ENCODE data around the gene HSPE1.
"Not testable (repeated sequence)": the region's sequence is repeated elsewhere in the genome, so short reads cannot be mapped to it uniquely, and the experiment has no call there.

HSPE1 gene

DNA sequence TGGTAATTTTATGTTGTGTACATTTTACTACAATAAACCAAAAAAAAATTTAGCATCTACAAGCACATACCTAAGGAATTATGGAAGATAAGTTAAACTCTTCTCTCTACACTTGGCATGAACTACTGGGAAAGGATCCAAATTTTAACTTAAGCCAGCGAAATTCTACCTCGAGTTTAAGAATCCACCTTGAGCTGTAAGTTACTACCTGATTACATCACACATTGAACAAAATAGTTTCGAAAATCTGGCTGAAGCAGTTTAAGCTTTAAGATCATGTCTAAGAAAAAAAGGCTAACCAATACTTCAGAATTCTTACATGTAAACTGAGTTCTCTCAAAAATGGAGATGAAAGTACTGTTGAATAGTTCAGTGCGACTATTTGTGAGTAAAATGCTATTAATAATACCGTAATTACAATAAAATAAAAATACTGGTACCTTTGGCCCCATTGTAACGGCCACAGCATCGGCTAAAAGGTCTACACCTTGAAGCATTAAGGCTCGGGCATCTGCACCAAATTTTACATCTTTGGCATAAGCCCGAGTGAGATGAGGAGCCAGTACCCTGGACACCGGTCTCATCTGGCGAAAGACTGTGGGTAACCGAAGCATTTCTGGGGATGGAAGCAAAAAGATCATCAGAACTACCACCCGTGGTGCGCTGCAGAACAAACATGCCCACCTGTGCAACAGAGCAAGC lies 1.8 kb upstream of the HSPE1 start:
- no peak for DNase-seq (ENCODE audit: extremely low read depth in 1 of 2, low read depth in 1 of 2)

DNA sequence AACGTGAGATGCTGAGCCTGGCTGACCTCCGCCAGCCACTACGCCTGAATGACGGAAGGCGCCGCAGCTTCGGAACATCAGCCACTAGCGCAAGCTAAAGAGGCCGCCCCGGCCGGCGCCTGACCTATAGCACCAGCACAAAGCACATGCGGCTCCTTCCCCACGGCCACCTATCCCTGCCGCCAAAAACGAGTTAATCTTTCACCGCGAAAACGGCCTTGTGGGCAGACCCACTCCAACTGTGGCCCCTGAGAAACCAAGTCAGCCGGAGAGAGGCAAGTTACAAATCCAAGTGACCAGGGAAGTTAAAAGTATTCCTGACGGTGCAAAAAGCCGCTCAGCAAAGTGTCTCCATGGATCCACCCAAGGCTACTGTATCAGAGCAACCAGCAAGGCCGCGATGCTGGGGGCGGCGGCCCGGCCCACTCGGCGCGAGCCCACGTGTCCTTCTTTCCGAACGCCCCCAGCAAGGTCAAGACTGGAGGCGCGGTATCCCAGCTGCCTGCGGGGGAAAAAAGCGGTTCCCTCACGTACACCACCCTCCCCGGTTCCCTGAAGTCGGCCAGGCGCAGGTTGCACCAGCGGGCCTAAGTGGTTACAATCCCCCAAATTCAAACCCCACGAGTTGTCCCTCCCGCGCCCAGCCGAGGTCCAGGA lies 1.1 kb upstream of the HSPE1 start:
- DNase-seq (ENCODE audit: extremely low read depth in 1 of 2, low read depth in 1 of 2): peak in 1 of 2 donors; percentile 39

DNA sequence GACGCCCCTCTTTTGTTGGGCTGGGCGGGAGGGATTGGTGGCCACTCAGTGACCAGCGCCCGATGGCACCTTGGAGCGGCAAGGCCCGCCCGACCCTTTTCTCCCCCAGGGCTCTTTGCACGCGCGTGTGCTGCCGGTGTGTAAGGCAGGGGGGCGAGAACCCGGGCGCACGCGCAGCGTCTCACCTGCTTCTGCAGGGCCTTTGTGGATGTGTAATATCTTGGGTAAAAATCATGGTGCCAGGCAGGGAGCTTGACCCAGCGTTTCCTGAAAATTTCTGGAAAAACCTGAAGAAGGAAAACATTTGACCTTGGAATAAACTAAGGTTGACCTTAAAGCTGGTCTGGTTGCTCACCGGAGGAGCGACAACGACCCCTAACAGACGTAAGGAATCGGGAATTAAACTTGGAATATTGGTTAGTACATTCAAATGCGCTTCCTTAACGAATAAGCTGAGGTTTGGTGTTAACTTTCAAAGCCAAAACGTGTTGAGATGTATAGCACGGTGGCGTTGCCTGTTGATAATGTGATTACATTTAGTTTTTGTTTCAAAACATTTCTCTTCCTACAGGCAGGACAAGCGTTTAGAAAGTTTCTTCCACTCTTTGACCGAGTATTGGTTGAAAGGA lies 438 bp downstream of the HSPE1 start:
- no peak for DNase-seq (ENCODE audit: extremely low read depth in 1 of 2, low read depth in 1 of 2)

DNA sequence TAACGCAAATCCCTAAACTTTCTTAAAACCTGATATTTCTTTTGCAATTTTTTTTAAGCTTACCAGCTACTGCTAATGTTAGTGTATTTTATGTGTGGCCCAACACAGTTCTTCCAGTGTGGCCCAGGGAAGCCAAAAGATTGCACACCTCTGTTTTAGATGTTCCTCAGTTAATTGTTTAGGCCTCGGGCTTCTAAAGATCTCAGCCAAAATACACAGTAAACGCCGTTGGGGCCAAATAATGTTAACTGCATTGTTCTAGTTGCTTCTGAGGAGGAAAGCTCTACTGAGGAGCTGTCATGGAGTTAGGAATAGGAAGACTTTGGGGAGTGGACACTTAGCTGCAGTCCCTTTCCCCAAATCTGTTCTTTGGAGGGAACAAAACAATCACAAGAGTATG lies 2.0 kb downstream of the HSPE1 start:
- no peak for DNase-seq (ENCODE audit: extremely low read depth in 1 of 2, low read depth in 1 of 2)

DNA sequence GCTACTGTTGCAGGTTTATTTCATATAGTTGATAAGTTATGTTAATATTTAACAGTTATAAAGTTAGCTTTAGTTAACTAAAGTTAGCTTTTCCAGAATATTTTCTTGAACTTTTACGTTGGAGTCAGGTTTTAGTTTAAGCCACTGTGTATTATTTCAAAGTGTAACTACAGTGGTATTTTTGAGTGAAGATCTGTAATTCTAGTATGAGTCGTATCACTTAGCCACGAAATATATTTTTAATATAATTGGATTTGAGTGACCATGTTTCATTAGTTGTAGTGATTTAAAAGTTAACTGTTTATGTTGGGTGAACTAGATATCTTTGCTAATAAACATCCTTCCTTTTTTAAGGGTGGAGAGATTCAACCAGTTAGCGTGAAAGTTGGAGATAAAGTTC lies 2.5 kb downstream of the HSPE1 start:
- DNase-seq (ENCODE audit: extremely low read depth in 1 of 2, low read depth in 1 of 2): no peak

DNA sequence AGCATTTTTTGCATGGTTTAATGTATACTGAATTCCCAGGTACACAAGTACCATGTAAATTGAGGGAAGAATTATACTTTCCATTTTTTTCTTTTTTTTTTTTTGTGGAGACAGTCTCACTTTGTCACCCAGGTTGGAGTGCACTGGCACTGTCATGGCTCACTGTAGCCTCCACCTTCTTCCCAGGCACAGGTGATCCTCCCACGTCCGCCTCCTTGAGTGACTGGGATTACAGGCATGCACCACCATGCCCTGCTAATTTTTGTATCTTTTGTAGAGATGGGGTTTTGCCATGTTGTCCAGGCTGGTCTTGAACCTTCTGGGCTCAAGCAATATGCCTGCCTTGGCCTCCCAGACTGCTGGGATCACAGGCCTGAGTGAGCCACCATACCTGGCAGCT lies 3.8 kb downstream of the HSPE1 start:
- DNase-seq (ENCODE audit: extremely low read depth in 1 of 2, low read depth in 1 of 2): no peak

DNA sequence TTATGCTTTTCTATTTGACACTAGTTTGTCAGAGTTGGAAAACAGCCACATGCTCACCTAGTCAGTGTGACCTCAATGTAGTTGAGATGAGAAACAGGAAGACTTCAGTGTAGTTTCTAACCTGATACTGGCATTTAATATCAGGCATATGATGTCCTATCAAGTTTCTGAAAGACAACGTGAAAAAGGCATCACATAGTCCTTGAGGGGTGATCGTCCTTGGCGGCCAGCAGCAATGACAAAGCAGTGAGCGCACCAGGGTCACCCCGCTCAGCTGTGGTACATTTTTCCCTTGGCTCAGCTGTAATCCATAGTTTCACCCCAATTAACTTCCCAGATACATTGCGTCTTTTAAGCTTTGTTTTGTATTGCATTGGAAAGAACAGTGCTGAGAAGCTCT lies 4.3 kb downstream of the HSPE1 start:
- DNase-seq (ENCODE audit: extremely low read depth in 1 of 2, low read depth in 1 of 2): no peak

DNA sequence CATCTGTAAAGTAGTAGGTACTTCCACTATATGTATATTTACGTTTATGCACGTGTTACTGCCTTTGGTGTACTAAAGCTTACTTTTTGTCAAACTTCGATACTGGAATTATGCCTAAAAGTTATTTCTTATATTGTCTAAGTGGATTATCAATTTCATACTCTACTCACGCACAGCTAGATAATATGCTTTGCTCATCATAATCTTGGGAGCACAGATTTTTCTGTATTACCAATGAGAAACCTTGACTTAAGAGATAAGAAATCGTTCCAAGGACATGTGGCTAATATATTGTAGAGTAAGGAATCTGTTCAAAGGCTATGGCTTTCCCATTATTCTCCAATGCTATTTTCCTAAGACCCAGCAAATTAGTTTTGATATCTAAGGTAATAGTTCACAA lies 6.5 kb downstream of the HSPE1 start:
- DNase-seq (ENCODE audit: extremely low read depth in 1 of 2, low read depth in 1 of 2): no peak

DNA sequence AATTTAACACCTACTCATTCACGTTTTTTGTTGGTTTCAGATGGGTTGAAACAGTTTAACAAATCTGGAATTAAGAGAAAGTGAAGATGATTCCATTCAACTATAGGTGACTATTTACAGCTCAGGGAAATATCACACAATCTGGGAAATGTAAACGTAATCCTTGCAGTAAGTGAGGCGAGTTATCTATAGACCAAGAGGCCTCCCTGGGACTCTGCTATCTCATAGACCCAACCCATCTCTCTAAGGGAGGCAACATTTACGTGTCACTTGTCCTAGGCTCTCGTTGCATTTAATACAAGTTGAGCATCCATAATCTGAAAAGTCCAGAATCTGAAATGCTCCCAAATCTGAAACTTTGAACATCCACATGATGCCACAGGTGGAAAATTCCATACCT lies 13.7 kb downstream of the HSPE1 start:
- no peak for DNase-seq (ENCODE audit: extremely low read depth in 1 of 2, low read depth in 1 of 2)

DNA sequence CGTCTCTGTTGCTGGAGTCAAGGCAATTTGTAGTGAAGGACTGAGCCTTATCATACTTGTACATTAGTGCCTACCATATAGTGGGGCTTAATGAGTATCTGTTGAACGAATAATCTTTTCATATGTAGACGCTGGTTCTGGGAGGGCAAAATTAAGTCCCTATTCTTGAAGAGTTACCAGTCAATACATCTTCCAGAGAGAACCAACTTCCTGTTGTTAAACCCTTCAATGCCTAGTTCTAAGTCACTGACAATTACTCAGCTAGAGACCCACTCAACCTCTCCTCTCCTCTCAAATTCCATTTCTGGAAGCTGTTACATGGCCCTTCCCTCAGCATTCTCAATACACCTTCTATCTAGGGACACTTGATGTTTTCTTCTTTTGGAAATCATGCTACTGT lies 14.6 kb downstream of the HSPE1 start:
- no peak for DNase-seq (ENCODE audit: extremely low read depth in 1 of 2, low read depth in 1 of 2)

DNA sequence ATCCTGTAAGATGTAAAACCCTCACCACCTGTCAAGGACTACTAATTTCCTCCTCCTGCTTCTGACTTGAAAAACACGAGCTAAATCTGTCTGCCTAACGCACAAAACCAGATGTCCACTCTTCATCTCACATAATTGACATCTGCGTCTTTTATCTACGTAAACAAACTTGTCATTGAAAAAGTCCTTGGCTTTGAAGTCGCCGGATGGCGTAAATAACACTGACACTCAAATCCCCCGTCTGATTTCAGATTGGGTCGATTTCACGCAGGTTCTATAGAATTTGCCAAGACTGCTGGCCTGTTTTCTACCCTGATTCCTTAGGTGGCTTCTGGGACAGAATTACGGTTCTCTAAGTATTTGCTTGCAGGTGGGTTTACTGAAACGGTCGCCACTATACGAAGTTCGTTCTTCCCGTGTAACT lies 15.1 kb downstream of the HSPE1 start:
- no peak for DNase-seq (ENCODE audit: extremely low read depth in 1 of 2, low read depth in 1 of 2)

DNA sequence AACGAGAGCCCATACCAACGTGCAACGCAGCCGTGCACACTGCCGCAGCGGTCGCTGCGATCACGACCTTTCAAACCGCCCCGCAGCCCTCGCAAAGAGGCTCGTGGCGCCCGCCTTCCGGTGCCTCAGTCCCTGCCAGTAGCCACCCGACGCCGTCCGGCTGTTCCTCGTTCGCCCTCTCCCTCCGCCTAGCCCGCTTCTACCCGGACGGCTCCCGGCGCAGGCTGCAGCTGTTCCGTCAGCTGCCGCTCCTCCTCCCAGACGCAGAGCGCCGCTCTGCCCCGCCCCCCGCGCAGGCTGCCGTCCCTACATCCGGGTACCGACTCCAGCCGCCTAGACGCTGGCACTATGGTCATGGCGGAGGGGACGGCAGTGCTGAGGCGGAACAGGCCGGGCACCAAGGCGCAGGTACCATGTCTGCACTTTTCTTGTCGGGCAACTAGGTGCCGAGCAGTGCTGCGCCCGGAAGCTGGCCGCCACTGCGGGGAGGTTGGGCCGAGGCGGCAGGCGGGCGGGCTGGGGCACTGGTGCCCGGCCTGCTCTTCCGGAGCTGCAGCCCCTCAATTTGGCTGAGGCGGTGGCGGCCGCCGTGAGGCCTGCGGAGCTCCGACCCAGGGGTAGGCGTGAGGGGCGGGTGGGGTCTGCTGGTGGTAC lies 15.7 kb downstream of the HSPE1 start, which contains the start of gene MOB4:
Gene MOB4, plus strand, starts transcription at position 328 of the 654 bp plus-strand sequence. Its CDS starts 21 bp downstream, at position 349.
- DNase-seq (ENCODE audit: extremely low read depth in 1 of 2, low read depth in 1 of 2): peak; percentile 88 to 90

DNA sequence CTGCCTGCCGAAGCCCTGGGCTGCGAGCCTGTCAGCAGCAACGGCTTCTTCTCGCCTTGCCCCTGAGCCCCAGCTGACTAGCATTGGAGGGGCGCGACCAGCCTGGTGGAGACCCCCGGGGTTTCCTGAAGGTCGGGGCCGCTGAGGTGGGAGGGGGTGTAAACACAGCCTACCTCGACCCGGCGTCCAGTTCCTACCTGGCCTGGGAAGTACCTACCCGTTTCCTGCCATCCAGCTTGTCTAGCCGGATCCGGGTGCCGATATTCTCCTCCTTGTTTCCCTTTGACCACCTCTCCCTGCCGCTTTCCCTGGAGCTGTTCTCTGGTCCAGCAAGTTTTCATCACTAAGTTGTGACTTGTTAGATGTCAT lies 16.2 kb downstream of the HSPE1 start:
- no peak for DNase-seq (ENCODE audit: extremely low read depth in 1 of 2, low read depth in 1 of 2)

DNA sequence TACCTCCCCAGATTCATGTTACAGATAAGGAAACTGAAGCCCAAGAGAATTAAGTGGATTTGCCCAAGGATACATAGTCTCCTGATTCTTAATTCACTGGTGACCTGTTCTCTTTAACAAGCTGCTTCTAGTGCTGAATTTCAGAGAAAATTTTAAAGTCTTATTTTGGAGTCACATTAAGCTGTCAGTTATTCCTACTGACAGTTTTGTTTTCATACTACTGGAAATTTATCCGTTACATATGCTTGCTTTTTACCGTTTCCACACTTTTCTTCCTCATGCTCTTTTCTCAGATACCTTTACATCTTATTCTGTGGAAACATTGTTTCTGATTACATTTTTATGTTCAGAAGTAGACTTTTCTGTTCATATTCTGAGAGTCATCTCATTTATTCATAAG lies 17.0 kb downstream of the HSPE1 start:
- no peak for DNase-seq (ENCODE audit: extremely low read depth in 1 of 2, low read depth in 1 of 2)

DNA sequence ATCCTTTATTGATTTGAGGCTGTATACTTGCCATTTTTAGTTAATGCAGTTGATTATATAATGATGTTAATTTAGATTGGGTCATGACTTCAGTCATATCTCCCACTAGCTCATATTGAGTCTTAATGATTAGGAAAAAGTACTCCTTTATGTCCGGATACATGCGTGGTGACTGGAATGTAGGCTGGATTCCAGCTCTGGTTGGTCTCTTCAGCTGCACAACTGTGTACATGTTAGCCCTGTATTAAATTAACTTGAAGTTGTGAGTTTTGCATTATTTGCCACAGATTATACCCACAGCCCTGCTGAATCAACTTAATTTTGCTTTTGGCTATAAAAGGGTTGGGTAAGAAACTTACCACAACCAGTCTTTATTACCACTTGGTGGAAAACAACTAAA lies 38.2 kb downstream of the HSPE1 start:
- DNase-seq (ENCODE audit: extremely low read depth in 1 of 2, low read depth in 1 of 2): no peak

DNA sequence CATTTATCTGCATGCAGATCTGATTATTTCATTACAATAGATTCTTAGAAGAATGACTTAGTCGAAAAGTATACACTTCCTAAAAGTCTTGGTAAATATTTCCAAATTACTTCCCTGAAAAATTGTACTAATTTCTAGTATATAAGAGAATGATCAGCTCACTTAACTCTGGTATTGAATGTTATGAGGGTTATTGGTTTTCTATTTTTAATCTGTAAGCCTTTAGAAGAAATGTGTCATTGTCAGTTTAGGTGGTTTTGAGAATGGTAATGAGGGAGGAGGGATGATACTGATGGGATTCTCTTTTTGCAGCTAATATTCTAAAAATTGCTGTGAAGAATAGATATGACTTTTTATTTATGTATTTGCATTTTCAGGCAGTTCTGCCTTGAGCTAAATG lies 39.6 kb downstream of the HSPE1 start:
- DNase-seq (ENCODE audit: extremely low read depth in 1 of 2, low read depth in 1 of 2): no peak

DNA sequence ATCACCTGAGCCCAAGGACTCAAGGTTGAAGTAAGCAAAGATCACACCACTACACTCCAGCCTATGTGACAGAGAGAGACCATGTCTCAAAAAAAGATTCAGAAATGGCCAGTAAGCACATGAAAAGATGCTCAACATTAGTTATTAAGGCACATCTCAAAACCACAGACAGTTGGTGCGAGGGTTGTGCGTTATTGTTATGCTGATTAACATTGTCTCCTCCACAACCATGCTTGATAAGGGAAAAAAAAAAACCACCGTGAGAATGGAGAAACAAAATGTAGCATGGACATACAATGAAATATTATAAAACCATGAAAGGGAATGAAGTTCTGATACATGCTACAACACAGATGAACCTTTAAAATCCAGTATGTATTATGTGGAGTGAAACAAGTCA lies 43.0 kb downstream of the HSPE1 start:
- DNase-seq (ENCODE audit: extremely low read depth in 1 of 2, low read depth in 1 of 2): no peak

DNA sequence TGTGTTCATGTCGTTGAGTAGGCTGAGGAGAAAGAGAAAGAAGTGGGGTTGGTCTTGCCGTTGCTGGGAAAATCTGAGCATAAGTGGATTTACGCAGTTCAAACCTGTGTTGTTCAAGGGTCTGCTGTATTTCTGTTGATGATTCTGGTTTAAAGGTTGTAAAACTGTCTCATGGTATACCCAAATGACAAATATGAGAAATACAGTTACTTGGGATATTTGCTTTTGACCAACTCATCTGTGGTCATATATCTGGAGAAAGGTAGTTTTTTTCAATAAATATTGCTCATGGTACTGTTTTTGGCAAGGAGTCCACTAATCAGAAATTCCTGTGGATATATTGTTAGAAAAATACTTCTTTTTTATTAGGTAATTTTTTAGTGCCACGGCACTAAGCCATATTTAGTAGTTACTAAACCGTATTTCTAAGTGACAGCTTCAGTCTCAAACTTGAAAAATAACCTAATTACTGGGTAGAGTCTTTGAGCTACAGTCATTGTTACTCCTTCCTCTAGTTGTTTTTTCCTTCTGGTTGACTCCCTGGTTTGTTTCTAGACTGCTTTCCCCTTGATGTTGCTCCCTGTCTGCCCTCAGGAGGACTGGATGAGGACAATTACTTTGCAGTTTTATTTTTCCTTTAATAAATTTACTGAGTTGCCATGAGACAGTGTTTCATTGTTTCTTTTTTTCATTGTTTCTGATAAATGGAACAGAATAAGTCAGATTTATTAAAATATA lies 47.2 kb downstream of the HSPE1 start:
- DNase-seq (ENCODE audit: extremely low read depth in 1 of 2, low read depth in 1 of 2): no peak

DNA sequence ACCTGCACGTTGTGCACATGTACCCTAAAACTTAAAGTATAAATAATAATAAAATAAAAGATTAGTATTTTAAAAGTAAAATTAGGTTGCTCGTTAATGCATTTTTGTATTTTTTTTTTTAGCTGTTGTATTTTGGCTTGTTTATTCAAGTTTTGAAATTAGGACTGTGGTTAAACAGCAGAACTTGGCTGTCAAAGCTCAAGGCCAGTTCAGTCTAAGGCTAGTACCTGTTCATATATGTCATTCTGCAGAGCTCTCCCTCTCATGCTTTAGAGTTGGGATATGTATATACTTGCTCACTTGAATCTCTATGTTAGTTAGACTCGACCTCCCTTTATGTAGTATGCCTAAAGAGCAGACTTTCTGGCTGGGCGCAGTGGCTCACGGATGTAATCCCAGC lies 48.4 kb downstream of the HSPE1 start:
- no peak for DNase-seq (ENCODE audit: extremely low read depth in 1 of 2, low read depth in 1 of 2)

DNA sequence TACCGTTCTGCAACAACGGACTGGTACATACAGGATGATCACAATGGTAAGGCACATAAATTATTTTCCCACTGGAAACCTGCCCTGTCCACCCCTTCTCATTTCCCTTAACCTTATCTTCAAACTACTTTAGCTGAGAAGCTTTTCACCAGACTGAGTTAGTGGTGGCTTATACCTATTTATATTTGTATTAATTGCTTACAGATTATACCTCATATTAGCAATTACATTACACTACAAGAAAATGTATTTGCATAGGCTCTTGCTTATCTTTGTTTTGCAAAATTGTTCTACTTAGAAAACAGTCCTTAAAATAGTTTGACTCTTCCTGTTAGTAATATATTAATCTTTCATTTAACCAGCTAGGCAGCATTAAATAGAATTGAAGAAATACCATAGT lies 51.1 kb downstream of the HSPE1 start:
- DNase-seq (ENCODE audit: extremely low read depth in 1 of 2, low read depth in 1 of 2): not testable (repeated sequence)

All from stimulated activated CD8-positive, alpha-beta memory T cell treated with anti-CD3 and anti-CD28 coated beads, Interleukin-7, amount 100 ng/mL, for 48 hours (primary cell).